CD4-positive, alpha-beta T cell treated with Interleukin-21 for 1 hour (primary cell): ENCODE data around the gene LYST.

Source experiments
- DNase-seq: peaks from one replicate; pipeline ENCODE4 v3.0.0-alpha.2; 2020

Gene LYST

DNA sequence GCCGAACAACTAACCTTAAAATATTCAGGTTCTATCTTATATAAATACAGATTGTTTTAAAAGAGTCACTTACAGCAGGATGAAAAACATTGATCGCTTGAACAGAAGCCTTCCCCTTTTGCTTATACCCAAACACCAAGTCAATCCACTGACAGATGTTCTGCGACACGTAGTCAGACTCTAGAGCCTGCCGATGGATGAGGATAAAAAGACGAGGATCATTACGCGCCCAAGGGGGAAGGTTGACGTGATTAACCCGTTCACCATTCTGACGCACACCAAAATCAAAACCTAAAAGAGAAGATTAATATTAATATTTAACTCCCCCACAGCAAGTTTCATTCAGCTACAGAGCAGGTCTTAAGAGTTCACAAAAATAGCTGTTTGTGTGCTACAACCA lies 157.7 kb downstream of the LYST start:
- no peak for DNase-seq

DNA sequence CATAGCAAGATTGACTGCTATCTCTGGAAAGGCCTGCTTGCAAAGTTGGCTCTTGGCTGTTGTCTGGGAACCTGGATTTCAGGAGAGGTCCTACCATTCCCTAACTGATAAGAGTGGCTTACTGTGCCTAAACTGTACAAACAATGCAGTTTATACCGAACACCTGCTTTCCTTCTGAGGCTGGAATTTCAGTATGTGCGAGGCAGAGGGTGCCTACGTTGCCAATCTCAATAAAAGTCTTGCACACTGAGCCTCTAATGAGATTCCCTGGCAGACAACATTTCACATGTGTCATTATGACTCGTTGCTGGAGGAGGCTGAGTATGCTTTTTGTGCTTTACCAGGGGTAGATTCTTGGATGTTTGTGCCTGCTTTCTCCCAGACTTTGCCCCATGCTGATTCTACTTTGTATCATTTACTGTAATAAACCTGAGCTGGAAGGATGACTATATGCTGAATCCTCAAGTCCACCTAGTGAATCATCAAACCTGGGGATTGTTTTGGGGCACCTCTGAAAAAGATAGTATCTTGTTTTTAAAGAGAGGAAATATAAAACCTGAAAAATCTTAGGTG lies 158.2 kb downstream of the LYST start:
- DNase-seq: no peak

DNA sequence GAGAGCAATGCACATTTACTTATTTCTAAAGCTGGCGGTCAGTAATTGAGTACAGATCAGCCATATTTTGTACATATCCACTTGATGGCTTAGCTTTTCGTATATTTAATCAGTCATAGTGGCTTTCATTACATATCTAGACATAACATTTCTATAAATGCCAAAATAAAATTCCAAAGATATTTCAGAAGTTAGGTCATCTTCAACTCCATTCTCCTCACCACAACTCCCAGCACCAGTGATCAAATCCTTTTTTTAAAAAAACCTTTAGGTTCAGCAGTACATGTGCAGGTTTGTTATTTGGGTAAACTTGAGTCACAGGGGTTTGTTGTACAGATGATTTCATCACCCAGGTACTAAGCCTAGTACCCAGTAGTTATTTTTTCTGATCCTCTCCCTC lies 163.2 kb downstream of the LYST start:
- DNase-seq: no peak

DNA sequence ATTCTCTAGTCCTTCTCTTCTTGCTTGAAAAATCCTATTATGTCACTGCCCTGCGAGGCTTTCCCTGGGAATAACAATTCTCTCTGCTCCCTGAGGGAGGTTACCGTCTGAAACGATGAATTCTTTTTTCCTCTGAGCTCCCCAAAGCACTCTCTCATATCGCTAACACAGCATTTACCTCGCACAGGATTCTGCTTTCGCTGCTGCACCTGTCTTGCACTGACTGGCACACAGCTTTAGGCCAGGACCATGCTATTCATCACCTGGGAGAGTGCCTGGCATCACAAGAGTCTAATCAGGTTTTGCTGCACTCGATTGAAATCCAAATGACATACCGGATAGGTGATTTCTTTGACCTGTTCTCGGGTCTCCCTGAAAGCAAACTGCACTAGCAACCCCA lies 164.3 kb downstream of the LYST start:
- no peak for DNase-seq

DNA sequence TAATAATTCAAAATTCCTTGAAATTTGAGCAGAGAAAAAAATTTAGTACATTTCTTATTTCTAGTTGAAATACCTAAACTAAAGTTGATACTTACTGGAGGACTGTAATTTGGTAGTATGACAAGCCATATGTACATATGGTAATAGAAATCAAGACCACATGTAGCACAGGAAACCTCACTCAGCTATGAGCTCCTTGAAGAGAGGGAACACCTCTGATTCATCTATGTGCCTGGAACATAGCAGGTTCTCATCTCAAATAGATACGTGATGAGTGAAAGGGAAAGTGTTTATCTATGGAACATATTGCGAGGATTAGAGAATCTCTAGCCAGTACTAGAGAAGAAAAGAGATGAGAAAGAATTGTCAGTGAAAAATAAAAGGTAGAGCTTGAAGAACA lies 169.2 kb downstream of the LYST start:
- peak; percentile 6 for DNase-seq

DNA sequence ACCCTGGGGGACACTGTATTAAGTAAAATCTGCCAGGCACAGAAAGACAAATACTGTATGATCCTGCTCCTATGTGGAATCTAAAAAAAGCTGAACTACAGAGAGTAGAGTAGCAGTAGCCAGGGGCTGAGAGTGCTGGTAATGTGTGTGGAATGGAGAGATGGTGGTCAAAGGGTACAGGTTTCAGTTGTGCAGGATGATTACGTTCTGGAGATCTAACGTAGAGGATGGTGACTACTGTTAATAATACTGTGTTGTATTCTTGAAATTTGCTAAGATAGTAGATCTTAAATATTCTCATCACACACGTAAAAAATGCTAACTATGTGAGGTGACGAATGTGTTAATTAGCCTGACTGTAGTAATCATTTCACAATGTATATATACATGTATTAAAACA lies 177.3 kb downstream of the LYST start:
- DNase-seq: no peak

DNA sequence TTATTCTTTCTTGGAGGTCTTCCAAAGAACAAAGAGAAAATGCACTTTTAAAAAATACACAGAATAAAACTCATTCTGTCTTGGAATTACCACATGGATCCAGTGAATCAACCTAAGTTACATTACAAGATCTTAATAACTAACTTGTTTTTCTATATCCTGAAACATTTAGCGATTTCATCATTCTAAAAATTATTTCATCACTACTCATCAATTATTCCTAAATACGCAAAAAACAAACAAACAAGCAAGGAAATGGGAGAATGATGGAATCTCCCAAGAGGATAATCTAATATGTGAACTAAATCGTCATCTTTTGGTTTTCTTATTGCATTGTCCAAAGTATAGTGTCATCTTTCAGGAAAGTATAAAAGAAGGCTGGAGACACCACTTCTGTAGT lies 178.6 kb downstream of the LYST start:
- no peak for DNase-seq

DNA sequence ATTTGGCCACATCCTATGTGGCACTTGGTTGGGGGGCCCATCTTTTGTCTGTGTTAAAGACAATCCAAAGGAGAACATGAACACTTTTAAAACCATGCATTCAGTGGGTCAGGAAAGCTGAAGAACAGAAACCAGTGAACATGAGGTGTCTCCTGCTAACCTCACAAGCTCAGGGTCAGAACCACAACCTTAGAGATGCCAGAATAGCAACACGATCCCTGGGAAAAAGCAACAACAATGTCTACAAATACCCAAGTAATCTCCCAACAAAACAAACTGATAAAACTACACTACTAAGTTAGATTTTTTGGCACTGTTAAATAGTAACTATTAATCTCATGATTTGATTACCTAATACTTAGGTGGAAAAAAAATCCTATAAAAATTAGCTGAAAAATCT lies 183.1 kb downstream of the LYST start:
- no peak for DNase-seq

DNA sequence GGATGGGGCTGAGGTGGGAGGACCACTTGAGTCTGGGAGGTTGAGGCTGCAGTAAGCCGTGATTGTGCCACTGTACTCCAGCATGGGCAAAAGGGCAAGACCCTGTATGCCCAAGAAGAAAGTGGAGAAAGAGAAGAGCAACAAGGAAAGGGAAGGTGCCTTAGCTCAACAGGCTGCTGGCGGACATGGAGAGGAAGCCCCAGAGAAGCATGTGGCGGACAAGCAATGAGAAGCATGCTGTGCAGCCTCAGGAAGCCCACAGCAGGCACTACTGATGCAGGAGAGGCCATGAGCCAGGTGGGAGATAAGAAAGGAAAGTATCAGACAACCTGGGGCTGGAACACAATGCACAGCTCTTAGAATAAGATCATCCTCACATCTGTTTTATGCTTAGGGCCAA lies 184.5 kb downstream of the LYST start:
- DNase-seq: no peak

DNA sequence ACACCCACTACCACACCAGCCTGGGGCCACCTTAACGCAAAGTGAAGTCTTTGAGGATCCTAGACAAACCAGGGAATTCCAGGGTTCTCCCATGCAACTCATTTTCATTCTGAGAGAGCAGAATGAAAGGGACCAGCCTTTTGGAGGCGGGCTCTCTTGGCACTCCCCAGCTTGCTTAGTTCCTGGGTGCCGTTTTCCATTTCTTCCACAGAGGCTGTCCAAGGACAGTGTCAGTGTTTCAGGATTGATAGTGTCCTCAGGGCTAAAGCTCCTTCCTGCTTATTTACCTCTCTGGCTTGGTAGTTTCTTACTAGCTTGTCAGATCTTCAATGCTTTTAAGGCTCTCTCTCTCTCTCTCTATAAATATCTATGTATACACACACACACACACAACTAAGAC lies 187.1 kb downstream of the LYST start:
- DNase-seq: no peak

DNA sequence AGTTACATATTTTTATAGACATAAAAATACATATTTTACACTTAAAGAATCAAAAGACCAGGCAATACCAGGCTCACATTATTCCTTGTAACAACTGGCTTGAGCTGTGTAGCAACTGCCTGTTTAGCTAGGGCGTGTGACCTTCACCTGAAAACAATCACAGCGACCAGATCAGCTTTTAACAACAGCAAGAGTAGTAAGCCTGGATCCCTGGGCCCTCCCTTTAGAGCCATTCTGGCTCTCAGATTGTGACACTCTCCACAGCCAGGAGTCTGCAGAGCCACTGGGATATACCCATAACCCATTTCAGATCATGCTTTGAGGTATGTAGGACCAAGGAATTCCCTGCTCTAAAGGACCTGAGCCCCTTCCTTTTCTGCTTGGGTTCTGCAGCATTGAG lies 187.7 kb downstream of the LYST start:
- DNase-seq: no peak

DNA sequence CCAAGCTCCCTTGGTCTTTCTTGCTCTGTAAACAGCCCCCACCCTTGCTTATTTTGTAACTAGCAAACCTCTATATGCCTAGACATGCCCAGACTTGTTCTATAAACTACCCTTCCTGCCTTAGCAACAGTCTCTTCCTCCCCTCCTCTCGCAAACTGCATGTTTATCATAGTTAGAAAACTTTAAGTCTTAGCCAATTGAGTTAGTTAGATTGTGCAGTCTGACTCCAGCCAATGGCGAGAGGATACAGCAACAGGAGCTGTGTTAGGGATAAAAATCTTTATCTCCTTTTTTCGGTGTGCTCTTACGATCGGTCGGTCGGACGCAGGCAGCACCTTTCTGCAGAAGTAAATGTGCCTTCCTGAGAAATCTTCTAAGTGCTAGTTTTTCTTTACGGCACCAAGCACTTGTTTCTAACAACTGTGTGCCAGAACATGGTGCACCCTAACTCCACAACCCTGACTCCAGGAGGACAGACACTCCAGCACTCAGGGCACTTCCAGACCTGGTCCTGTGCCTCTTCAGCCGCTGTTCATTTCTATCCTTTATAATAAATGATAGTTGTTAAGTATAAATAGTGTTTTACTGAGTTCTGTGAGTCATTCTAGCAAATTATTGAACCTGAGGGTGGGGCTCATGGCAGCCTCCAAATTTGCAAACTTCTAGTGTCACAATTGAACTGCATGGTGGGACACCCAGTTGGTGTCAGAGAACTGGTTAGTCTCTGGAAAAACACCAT lies 191.4 kb downstream of the LYST start:
- DNase-seq: no peak

DNA sequence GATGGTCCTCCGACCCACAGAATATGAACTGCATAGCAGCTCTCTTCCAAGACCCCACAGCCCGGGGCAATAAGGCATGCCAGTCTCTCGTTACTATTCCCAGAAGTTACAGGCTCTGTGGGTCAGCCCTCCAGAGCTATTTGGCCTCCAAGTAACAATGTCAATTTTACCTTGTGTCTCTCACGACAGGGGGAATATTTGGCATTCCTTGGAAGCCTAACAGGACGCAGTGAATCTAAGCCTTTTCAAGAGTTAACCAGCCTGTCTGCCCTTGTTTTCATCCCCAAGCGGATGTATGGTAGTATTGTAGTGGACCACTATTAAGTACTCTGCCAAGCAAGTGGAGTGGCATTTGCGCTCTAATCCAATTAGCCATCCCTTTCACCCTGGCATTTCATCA lies 192.7 kb downstream of the LYST start:
- DNase-seq: no peak

DNA sequence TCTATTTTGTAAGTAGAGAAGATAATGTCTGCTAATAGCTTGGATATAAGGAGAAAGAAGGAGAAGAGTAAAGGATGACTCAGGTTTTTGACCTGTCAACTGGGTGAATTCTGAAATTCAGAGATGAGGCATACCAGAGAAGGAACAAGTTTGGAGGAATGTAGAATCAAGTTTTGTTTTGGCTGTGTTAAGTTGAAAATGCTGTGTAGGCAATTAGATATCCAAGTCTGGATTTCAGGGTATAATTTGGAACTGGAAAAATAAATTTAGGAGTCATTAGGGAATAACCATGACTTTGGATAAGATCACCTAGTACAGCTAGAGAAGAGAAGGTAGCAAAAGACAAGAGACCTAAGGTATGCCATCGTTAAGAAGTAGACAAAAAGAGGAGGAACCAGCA lies 194.7 kb downstream of the LYST start:
- DNase-seq: no peak

DNA sequence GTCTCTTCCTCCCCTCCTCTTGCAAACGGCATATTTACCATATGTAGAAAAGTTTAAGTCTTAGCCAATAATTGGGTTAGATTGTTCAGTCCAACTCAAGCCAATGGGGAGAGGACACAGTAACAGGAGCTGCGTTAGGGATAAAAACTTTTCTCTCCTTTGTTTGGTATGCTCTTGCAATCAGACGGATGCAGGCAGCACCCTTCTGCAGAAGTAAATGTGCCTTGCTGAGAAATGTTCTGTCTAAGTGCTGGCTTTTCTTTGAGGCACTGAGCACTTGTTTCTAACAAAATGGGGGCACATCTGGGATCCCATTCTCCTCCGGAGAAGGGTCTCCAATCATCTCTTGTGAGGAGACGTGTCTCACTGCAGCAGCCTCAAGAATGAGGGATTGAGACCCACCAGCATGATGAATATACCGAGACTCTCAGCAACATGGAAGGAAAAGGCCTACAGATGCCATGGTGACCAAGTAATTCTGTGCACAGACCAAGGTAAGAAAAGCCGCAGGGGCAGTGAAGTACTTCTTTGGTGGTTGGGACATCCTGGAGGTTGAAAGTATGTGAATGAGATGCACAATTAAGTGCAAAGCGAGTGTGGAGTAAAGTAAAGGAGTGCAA lies 196.4 kb downstream of the LYST start:
- DNase-seq: no peak

DNA sequence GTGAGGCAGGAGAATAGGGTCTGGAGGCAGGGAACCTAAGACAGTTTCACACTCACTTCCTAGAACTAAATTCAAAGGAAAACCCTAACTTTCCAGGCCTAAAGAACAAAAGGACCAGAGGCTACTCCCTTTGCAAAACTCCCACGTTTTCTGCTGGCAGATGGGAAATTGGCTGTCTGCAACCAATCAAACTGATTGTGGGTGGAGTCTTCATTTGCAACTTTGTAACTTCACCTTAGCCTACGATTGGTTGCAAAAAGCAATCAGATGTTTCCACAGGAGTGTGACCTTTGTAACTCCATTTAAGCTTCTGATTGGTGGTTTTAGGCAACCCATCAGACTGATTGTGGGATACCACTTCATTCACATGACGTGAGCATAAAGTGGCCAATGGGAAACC lies 197.4 kb downstream of the LYST start:
- DNase-seq: no peak

DNA sequence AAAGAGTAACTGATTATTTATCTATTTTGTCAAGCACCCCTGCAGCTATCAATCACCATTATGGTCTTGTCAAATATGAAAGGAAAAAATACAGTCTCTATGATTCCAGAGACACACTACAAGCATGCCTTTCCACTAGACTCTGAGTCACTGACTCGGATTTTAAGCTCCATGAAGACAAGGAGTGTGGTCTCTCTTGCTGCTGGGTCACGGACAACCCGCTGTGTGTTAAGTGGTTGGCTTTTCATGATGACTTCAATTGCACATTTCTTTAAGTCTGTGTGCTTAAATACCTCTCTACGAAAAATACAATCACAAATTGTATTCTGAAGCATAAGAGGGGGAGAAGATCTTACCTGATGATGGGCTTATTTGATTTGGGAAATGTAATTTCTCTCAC lies 203.1 kb downstream of the LYST start:
- no peak for DNase-seq

DNA sequence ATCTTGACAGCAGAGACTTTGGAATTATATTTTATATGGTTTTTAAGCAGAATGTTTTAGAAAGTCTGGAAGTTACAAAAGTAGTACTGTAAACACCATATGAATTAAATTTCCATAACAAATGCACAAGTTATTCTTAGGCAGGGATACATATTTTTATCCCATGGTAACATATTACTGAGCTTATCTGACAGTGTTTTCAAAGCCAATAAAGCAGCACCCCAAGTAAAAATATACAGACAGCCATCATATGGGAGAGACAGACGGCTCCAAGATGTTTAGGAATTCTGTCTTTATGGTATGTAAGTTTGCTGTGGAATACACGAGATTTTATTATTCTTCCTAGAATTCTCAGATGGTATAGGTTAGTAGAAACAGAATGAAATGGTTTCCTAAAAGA lies 205.1 kb downstream of the LYST start:
- no peak for DNase-seq

DNA sequence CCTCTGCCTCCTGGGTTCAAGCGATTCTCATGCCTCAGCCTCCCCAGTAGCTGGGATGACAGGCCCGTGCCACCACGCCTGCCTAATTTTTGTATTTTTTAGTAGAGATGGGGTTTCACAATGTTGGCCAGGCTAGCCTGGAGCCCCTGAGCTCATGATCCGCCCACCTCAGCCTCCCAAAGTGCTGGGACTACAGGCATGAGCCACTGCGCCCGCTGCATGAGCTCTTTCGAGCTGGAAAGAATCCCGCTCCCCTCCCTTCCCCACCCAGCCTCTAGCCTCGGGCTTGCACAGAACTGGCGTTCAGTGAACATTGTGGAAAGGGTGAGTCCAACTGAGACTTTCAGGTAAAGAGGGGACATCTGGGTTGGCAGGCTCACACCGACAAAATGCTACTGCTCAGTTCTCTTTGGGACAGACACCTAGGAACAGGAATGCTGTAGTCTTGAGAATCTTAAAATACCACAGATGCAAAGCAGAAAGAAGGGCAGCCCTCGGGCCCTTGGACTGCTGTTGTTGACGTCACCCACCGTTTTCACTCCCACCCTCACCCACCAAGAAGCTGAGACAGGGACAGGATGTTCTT lies 207.4 kb downstream of the LYST start:
- DNase-seq: no peak

DNA sequence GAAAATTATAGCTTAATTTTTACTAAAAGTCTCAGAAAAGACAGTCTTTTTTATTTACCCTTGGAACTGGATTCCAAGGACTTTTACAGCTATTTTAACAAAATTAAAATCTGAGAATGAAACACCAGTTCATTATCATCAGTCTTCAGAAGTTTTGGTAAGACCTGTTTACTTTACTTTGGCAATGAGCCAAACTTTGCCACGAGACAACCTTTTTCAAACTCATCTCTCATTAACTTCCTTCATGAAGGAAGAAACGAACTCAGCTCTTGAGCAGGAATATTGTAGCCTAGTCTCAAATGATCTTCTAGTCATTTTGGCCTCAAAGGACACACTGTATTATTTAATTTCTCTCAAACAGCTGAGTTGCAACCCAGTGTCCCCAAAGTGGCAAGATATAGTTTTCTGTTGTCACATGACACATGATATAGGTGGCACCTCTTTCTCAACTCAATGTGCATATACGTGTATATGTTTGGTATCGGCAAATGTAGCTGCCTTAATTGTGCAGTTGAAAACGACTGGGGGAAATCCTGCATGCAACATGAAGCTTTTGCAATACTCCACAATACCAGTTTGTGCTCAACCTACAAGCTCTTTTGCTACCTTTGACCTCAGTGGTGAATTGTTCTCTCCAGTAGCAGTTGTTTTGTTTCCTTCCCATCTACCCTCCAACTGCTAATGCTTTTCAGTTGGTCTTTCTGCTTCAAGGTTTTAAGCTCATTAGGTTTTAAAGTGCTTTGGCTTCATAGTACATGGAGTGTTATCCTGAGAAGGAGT lies 208.8 kb downstream of the LYST start:
- DNase-seq: no peak

DNA sequence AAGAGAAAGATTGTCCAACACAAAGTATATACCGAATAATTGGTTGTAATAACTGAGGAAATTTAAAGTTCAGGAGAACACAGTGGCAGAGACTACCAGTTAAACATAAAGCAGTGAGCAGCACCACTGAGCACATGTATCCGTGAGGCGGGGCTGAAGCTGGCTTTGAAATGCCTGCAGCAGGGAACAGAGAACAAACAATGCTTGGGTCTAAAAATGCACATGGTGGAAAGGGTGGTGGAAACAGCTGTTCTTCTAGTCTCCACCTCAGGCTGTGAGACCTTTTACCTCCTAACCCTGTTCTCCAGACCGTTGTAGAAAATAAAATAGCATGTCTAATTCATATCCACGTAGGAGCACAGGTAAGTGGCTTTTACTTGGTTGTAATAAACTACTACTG lies 209.4 kb downstream of the LYST start:
- no peak for DNase-seq

DNA sequence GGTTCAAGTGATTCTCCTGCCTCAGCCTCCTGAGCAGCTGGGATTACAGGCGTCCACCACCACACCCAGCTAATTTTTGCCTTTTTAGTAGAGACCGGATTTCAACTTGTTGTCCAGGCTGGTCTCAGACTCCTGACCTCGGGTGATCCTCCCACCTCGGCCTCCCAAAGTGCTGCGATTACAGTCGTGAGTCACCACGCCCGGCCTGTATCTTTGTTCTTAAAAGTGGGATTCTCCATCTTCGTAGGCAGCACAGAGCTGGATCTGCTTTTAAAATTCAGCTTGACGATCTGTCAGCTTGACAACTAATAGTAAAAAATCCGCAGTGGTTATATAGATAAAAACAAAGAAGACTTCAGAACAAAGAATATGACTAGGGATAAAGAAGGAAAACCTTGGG lies 214.3 kb downstream of the LYST start:
- DNase-seq: no peak

DNA sequence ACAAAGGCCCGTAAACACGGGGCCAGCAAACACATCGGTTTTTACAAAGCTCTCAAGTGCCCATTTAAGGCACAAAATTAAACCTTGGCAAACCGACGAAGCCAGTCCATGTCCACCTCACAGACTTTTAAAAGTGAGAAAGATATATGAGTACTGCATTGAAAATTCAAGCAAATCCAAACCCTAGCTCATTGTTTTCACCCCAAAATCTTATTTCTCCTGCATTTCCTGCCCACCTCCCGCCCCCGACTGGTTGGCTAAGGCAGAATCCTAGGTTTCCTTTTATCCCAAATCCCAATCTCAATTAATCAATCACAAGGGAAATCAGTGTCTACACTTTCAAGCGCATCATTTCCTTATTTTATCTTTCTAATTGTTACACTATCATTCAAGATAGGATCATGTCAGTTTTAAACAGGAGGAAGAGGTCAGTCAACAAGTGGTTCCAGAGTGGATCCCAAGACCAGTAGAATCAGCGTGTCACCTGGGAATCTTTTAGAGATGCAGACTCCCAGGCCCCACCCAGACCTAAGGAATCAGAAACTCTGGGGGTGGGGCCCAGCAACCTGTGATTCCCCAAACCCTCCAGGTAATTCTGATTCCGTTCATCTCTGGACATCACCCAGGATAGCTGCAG lies 215.4 kb downstream of the LYST start:
- DNase-seq: no peak
